DMS 273 (cell line): ENCODE measurements around the gene TGFBI.
A peak's percentile ranks its signal among the peaks of the same experiment; 100 is the strongest.

Experiments used
- DNase-seq: peaks from one replicate; lab custom pipeline; 2025; ENCODE audit not compliant: unreplicated experiment; lab: John Stamatoyannopoulos, UW

The TGFBI gene

DNA sequence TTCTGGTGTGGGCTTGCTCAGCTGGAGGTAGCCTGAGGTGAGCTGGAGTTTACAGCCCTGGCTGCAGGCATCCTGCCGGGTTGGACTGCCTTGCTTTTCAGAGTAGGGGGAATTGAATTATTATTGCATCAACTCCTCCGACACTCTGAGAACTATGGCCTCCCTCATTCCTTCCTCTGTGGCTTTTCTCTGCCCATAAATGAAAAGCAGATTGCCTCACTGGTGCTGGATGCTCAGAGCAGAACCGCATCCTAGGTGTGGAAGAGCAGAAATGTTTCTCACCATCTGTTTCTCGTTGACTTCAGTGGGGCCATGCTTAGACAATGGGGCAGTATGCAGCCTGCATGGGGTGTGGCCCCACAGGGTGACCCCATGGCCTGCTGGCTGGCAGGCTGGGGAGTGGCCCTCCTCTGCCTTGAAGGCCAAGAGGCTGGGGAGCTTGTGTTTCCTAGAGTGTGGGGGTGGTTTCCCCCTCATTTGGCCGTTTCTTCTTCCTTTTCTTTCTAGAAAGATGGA lies 27.3 kb upstream of the TGFBI start:
- DNase-seq: no peak

- no peak for DNase-seq
These were observed 24.4 kb upstream of the TGFBI start for GRCh38 chr5:136004436-136004835.

GRCh38 chr5:136005476-136005875 lies 23.3 kb upstream of the TGFBI start:
- DNase-seq: no peak

- DNase-seq: no peak
These were observed 22.6 kb upstream of the TGFBI start for GRCh38 chr5:136006164-136006563.

DNA sequence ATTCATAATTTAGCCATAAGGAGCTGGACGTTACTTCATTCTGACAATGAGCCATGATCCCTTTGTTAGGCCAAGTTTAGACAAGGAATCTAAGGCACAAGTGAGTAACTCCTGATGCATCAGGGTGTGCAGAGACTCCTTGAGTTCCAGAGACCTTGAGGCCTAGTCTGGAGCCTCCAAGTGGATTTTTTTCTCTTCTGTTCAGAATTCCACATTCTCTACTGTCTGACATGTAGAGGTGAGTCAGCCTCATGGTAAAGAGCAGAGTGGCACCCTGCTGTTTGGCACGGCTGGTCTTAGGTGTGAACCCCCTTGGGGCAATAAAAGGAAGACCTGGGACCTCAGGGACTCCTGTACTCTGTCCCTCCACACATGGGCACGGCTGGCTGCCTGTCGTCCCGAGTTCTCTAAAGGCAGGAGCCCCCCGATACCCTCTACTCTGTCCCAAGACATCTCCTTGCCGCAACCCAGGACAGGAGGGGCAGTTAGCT lies 22.0 kb upstream of the TGFBI start:
- DNase-seq: no peak

GRCh38 chr5:136007271-136007670 lies 21.5 kb upstream of the TGFBI start:
- no peak for DNase-seq

DNA sequence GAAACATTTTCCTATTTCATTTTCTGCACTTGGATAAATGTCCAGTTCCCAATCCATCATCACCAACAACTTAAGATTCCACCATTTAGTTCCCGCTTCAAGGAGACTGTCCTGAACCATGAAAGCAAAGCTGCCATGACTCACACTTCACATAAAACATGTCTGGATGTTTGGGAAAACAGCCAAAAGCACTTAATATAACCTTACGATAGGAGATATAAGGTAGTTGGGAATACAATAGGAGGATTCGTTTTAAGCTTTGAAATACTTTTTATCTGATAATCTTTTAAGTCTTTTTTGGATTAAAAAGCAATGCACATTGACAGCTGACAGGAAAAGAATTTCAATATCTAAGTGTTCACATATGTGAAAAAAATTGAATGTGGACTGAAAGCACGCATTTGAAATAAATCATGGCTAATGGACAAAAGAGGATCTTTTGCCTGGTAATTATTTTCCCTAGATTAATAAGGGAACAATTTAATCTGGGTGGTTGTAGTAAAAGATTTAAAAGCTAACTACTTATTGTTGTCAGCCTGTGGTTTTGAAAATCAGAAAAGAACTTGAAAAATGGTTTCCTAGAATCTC lies 17.3 kb upstream of the TGFBI start:
- peak; percentile 81 for DNase-seq

DNA sequence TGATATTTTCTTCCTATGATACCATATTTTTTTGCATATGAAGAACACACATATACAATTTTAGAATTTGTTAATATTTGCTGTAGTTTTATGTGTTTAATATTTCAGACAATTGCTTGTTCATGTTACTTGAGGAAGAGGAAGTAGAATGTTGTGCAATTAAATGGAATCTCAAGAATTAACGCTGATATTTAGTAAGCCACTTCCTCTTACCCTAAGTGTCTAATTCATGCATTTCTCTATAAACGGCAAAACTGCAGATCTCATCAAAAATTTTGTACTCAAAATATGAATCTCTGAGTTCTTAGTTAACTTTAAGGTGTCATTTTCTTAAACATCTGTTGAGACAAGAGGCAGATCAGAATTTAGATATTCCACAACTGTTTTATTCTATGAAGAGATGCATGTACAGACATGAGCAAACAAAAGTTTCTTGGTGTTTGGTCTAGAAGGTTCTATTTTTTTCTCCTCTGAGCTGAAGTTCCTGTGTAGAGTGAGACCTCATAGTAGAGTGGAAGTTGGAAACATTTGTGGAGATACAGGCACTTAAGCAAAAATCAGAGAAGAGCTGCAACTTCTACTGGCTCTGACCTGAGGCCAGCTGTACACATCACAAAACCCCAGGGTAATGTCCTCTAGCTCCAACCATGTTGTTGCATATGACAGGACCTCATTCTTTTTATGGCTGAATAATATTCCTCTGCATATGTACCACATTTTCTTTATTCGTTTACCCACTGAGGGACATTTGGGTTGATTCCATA lies 16.6 kb upstream of the TGFBI start:
- no peak for DNase-seq

DNA sequence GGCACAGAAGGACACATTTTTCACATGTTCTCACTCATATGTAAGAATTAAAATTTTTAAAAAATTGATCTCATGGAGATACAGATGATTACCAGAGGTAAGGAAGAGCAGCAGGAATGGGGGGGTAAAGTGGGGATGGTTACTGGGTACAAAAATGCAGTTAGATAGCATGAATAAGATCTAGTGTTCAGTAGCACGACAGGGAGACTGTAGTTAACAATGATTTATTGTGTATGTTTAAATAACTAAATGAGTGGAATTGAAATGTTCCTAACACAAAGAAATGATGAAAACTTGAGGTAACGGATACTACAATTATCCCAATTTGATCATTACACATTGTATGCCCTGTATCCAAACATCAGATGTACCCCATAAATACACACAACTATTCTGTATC lies 15.2 kb upstream of the TGFBI start:
- no peak for DNase-seq

DNA sequence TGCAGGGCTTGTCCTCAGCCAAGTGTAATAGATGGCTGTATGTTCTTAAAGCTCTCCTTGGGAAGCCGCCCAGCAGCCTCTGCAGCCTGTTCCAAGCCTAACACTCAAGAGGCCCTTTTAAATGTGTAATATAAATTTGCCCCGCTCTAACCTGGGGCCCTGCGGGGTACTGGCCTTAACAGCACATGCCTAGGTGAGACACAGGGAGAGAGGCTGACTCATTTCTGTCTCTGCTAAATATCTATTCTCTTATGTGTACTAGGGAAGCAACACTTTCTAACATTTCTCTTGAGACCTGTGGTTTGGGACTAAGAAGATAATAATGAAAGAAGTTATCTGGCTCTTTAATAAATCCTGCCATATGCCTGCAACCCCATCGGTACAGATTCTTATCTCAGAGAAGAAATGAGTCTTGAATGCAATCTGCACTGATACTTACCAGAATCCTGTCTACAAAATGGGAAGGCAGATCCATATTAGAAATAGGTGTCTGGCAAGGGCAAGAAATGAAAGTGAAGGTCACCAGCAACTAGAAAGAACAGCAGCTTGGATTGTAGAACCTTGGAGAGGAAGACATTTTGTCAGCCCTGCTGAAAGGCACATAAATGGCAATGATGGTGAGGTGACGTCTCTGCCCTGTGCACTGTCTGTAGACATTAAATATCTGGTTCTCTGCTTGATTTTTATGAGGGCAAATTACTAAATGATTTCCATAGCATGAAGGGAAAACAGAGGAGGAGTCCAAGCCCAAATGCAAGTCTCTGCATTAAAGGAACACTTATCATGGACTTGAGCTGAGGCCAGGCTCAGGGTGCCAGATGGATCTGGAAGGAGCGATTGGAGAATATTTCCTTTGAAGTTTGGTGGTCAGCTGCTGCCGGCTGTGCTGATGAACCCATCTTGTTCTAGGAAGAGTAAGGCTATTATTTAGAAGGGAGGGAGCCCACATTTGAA lies 14.5 kb upstream of the TGFBI start:
- DNase-seq: peak; percentile 78

GRCh38 chr5:136015003-136015375 lies 13.8 kb upstream of the TGFBI start:
- no peak for DNase-seq

DNA sequence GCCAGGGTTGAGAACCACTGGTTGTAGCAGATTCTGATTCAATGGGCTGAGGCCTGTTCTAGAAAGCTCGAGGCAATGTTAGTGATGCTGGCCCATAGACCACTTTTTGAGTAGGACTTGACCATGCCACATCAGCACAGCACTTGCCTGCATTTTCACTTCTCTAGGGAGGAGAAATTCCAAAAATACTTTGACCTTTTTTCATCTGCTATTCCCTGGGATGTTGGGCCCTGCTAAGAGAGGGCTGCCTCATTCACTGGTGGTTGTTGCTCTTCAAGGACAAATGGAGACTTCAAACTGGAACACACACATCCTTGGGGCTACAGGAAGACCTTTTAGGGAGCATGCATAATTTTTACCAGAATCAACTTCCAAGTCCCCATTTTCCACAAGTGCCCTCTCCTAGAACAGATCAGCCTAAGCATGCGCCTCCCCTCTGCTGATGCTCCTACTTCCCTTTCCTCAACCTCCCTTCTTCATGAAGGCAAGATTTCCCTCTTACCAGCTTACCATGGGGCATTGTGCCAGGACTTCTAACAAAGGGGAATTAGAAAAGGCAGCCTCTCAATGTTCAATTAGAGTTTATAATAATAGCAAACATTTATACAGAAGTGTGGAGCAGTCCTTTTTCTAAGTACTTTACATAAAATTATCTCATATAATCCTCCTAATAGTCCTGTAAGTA lies 12.7 kb upstream of the TGFBI start:
- no peak for DNase-seq

DNA sequence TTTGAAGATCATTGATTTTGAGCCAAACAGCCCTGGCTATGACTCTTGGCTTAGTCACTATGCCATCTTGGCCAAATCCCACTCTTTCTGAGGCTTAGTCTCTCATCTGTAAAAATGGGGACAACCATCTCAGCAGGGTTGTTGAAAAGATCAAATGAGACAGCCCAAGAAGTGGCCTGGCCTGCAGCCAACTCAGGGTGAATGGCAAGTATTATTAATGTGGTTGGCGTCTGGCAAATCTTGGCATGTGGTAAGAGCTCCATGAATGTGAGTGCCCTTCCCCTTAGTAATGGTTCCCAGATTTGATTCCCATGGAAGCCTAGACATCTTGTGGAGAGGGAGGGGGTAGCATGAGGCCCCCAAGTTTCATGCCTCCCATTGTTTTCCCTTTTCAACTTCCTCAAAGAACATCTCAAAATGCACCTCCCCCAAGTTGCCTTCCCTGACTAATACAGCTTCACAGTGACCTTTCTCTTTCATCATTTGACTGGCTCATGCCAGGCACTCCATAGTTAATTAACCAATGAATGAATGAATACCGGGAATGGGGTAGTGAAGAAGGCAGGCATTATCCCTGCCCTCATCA lies 11.8 kb upstream of the TGFBI start:
- DNase-seq: peak; percentile 87

- peak; percentile 93 for DNase-seq
These were observed 9.7 kb upstream of the TGFBI start for GRCh38 chr5:136018814-136019783.

- DNase-seq: no peak
These were observed 8.8 kb upstream of the TGFBI start for GRCh38 chr5:136020001-136020382.

DNA sequence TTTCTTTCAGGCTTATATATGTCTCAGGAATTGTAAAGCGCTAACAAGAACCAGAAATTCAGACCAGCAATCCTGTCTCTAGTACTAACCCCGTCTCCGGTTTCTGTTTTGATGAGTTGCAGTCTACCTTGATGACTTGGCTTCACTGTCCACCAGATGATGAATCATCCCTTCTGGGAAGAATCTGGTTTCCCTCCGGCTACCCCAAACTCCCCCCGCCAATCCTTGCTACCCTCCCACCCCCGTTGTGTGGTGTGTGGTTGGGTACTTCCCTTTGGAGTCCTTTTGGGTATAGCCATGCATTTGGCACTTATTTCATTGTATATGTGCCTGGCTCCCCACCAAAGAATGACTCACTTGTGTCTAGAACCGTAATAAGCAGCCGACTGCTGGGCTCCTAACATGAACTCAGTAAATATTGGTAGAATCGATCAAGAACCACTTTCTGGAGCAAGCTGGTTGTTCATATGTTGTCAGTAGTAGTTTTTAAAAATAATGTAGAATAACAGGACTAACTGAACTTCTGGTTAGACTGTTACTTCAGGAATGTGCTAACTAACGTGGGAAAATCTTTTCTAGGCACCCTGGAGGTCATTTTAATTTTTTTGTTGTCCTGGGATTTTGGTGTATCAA lies 8.3 kb upstream of the TGFBI start:
- peak; percentile 51 for DNase-seq

DNA sequence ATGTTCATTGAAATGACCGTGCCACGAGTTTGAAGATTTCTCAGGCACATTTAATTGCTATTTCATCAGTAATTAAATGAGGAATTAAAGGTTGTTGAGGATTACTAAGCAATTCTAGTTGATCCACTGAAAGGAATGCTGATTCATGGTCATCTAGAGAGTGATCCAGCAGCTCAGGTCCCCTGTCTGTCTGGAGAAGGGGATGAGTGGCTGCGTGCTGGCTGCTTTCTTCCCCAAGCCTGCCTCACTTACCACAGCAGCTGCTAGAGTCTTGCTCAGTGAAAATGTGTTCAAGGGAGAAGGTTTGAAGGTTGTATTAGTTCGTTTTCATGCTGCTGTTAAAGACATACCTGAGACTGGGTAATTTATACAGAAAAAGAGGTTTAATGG lies 7.8 kb upstream of the TGFBI start:
- no peak for DNase-seq

GRCh38 chr5:136022965-136023364 lies 5.8 kb upstream of the TGFBI start:
- DNase-seq: no peak

DNA sequence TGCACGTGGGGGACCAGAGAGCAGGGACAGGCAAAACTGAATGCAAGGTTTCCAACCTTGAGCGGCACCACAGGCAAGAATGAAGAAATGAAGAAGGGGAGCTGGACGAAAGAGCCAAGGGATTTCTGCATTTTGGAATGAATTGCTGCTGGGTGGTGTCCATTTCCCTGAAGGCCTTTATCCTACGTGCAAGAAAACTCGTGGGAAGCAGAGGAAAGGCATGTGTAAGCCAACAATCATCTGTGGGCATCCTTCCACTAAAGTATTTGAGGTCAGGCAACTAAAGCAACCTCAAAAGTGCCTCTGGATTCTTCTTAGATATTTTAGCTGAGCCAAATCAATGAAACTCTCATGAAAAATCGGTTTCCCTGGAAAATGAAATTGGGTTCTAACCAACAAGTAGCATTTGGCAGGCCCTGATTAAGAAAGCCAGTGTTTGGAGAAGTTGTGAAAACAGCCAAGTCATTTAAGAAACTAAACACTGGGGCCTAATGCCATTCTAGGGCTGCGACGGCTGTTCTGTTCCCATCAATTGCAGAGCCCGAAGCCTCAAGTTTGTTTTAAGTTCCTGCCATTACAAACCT lies 4.7 kb upstream of the TGFBI start:
- no peak for DNase-seq
